M059J (cell line): ENCODE data around the gene PRR23B. TPM values are rescaled to one million over a fixed set of nuclear protein-coding genes. Genes with fewer than 3 reads are reported as not detected.
"Not testable (repeated sequence)": the region's sequence is repeated elsewhere in the genome, so short reads cannot be mapped to it uniquely, and the experiment has no call there.

Experiments used
- DNase-seq: peaks from one replicate; pipeline ENCODE4 v3.0.0-alpha.2; 2012; ENCODE audit warnings: low read depth
- total RNA-seq: library from RNA; depleted of rRNA; stranded (reverse); fragments of >200 nt; shearing (Covaris generic); gene quantifications from 2 replicates; pipeline ENCODE4 v1.2.3, GENCODE V29; 2014; rRNA removed

The PRR23B gene
- not detected in 2 replicates for total RNA-seq

DNA sequence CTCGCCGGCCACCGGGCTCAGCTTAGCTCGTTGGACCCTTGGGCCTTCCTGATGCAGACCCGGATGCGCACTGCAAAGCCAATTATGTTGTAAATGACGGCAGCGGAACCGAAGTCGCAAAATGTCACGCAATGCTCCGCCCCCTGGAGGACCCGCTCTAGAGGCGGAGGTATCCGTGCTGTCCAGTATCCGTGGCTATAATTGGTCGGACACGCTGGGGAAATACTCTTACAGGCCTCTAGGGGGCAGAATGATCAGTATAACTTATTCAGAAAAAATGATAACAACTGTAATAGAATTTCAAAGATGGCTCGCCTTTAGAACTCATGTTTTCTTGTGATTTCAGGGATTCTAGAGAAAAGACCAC, at the start of gene PRR23B:
TSS of gene PRR23B (minus strand) at position 59 of the 367 bp plus-strand sequence. CDS start 265 bp downstream, outside the sequence.
- DNase-seq = no peak

DNA sequence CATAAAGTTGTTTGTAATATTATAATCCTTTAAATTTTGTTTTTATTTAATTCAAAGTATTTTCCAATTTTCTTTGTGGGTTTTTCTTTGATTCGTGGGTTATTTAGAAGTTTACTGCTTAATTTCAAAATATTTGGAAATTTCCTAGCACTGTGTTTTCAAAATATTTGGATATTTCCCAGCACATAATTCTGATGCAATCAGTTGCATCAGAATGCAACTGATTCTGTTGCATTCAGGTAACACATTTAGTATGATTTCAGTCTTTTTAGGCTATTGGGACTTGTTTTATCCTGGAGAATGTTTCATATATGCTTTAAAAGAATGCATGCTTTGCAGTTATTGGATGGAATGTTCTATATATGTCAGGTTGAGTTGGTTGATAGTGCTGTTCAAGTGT, 42.2 kb upstream of the PRR23B start:
- no peak for DNase-seq

DNA sequence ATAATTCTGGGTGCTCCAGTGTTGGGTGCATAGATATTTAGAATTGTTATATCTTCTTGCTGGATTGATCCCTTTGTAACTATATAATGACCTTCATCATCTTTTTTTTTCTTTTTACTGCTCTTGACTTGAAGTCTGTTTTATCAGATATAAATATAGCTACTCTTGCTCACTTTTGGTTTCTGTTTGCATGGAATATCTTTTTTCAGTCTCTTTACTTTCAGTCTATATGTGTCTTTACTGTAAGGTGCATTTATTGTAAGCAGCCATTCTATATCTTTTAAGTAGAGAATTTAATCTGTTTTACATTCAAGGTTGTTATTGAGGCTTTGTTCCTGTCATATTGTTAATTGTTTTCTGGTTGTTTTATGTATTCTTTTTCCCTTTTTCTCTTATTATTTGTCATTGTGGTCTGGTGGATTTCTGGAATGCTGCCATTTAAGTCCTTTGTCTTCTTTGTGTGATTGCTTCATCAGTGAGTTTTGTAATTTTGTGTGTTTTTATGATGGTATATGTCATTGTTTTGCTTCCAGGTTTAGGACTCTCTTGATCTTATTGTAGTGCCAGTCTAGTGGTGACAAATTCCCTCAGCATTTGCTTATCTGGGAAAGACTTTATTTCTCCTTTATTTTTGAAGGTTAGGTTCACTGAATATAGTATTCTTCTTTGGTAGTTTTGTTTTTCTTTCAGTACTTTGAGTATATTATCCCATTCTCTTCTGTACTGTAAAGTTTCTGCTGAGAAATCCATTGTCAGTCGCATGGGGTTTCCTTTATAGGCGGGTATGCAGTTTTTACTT, 32.3 kb upstream of the PRR23B start:
- no peak for DNase-seq

DNA sequence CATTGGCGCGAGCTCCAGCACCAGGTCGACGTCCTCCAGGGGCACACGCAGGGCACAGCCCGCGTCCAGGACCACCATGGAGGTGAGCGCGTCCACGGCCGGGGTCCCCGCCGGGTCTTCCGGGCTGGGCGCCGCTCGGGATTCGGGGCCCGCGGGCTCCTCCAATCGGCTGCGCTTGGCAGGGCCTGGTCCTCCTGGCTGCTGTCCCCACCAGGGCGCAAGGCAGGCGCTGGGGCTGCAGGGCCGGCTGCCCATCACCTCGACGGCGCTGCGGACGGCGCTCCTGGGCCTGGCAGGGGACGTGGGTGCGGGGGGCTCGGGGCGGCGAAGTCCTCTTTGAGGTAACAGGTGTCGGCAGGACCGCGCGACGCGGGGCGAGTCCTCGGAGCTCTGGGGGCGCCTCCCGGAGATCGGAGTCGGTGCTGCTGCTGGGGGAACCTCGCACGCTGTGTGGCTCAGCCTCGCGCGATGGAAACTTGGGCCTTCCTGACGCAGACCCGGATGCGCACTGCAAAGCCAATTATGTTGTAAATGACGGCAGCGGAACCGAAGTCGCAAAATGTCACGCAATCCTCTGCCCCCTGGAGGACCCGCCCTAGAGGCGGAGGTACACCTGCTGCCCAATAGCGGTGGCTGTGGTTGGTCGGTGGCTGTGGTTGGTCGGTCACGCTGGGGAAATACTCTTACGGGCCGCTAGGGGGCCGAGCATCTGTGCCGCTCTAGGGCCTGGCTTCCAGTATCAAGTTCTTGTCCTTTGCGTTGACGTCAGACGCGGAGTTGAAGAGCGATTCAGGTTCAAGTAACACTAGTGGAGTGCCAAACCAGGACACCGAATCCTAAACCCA, 23.9 kb upstream of the PRR23B start, which contains the start of gene PRR23C:
TSS of gene PRR23C (minus strand) at position 527 of the 845 bp plus-strand sequence. CDS start at position 255, 272 bp downstream.
- DNase-seq = no peak

GRCh38 chr3:139043554-139044365, 23.0 kb upstream of the PRR23B start:
- DNase-seq = no peak

GRCh38 chr3:139037478-139037877, 16.8 kb upstream of the PRR23B start:
- no peak for DNase-seq

DNA sequence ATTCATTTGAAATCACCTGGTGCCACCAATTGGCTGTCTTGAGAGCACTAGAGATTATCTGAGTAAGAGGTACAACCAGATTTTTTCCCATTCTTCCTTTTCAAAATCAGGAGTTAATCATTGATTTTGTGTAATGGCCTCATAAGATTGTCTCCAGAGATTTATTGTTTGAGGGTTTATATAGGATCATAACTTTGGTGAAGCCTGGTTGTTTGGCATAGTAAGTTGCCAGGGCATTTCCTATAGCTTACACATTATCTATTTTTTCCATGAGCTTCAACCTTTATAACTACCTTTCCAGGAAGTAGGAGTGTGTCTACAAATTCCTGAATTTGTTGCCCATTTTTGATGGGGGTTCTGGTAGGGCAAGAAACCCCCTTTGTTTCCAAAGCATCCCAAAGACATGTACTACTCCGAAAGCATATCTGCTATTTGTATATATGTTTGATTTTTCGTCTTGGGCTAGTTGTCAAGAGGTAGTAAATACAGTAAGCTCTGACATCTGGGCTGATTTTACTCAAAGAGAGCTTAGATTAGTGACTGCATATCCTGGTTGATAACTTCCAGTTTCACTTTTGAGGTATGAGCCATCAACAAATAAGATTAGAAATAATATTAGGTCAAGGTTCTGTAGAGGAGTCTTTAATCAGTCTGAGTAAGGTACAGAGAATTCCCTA, 11.7 kb upstream of the PRR23B start:
- no peak for DNase-seq

- not testable (repeated sequence) for DNase-seq
These were observed 9.8 kb upstream of the PRR23B start for GRCh38 chr3:139030576-139030975.

GRCh38 chr3:139024968-139025367, 4.2 kb upstream of the PRR23B start:
- no peak for DNase-seq

DNA sequence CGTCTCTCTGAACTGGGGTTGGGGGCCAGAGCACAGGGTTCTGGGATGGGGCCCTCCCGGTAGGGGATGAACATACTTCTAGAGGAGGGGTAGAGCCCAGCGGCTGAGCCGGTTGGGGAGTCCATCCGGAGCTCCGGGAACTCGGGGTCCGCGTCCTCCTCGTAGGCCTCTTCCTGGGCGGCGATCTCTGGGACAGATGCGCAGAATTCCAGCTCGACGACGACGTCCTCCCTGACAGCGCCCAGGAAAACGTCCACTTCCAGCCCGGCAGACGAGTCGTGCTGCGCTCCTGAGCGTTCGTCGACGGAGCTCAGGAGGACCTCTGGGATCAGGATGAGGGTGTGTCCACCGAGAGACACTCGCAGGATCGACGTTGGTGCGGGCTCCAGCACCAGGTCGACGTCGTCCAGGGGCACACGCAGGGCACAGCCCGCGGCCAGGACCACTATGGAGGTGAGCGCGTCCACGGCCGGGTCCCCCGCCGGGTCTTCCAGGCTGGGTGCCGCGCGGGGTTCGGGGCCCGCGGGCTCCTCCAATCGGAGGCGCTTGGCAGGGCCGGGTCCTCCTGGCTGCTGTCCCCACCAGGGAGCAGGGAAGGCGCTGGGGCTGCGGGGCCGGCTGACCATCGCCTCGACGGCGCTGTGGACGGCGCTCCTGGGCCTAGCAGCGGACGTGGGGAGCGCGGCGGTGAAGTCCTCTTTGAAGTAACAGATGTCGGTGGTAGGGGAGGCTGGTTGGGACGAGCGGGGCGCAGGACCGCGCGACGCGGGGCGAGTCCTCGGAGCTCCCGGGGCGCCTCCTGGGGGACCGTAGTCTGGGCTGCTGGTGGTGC, 474 bp downstream of the PRR23B start:
- DNase-seq = no peak

DNA sequence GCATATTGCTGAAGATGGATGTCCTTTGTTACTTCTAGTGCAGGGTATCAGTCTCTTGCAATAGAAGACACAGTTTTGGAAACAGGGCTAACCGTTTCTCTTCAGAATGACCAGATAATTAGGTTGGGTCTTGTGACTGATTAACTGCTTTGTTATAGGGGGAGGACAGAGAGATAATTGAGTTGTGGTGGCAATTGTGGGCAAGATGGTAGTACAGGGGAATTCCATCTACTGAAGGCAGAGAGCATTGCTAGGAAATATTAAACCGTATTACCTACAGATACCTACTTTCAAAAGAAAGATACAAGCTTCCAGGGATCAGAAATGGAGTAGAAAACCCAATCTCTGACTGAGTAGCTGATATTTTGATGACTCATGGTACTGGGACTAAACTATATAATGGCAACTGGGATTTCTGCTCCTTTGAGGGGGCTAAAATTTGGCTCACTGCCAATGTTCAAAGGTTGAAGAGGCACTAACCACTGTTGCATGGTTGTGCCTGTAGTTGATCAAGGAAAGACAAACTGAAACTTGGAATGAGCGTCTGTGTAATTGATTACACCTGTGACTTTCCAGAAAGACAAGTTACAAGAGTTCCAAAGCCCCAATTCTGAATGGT, 4.2 kb downstream of the PRR23B start:
- peak; percentile 13 for DNase-seq

DNA sequence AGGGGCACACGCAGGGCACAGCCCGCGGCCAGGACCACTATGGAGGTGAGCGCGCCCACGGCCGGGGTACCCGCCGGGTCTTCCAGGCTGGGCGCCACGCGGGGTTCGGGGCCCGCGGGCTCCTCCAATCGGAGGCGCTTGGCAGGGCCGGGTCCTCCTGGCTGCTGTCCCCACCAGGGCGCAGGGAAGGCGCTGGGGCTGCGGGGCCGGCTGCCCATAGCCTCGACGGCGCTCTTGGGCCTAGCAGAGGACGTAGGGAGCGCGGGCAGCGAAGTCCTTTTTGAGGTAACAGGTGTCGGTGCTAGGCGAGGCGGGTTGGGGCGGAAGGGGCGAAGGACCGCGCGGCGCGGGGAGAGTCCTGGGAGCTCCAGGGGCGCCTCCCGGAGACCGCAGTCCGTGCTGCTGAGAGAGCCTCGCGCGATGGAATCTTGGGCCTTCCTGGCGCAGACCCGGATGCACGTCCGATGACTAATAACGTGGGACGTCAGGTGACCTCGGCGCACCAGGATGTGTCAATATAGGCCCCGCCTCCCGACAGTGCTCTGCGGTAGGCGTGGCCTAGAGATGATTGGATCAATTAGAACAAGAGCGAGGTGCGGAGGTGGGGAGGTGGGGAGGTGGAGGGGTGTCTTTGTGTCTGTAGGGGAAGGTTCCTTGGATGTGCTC, 14.5 kb downstream of the PRR23B start, which contains the start of gene PRR23A:
TSS of gene PRR23A (minus strand) at position 218 of the 666 bp plus-strand sequence. CDS start at position 218, 0 bp downstream.
- no peak for DNase-seq

- DNase-seq = no peak
These were observed 15.3 kb downstream of the PRR23B start for GRCh38 chr3:139005356-139005993.

DNA sequence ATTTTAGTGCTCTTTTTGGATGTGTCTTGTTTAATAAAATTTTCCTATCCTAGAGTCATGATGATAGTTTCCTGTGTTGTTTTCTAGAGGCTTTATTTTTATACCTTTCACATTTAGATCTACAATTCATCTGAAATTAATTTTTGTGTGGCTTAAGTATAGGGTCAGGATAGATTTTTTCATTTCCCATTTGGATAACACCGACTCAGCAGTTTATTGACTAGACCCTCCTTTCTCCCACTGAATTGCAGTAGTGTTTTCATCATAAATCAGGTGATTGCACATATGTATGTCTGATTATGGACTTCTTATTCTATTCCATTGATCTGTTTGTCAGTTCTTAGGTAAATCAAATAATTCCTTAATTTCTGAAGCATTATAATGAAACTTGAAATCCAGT, 25.0 kb downstream of the PRR23B start:
- no peak for DNase-seq

- no peak for DNase-seq
These were observed 33.5 kb downstream of the PRR23B start for GRCh38 chr3:138987181-138987580.

DNA sequence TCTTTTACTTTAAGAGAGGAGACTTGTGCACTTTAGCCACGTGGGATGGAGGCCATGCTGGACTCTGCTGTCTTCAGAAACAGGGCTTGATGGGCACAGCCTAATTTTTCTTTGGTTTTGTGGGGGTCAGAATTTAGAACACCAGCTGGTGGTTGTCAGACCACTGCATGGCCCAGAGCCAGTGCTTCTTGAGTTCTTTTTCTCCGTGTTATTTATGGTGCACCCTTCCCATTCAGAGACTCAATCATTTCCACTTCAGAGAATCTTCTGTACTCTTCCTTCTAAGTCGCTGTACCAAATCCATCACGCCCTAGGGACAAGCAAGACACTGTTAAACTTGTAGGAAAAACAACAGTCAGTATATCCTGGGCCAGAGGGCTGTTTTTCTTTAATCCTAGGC, 34.8 kb downstream of the PRR23B start:
- no peak for DNase-seq

GRCh38 chr3:138984816-138985215, 35.9 kb downstream of the PRR23B start:
- peak; percentile 10 for DNase-seq

DNA sequence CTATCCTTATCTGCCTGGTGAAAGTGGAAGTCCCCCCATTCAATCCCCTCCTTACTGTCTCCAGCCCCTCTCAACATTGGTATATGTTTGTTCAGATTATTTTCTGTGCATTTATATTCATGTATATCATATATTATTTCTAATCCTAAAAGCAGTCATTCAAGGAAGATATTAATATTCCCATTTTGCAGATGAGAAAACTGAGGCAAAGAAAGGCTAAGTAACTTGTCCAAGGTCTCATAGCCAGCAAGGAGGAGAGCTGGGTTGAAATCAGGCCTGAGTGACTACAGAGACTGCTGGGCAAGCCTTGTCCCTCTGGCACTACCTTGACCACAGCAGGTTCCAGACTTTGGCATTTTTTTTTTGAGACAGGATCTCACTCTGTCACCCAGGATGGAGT, 44.7 kb downstream of the PRR23B start:
- DNase-seq = no peak

DNA sequence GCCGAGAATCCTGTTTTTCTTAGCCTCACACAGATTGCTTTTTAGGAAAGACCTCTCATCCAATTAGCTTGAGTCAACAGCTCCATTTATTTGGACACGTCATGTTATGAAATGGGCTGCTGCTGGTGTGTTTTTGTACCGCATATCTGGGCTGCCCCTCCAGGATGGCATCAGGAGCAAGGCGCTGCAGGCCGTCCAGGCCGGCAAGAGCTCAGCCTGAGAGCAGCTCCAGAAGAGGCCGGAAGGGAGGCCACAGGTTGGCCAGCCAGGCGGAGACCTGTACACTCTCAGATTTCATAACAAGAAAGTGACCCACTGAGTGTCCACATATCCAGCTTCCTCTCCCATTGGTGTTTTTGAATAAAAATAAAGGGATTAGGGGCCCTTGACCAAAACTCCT, 45.4 kb downstream of the PRR23B start:
- no peak for DNase-seq
